HS-27A (cell line): Measurements from ENCODE around the gene GRIA4.

Experiments
- DNase-seq: peaks from one replicate; pipeline ENCODE4 v3.0.0-alpha.2; 2012; ENCODE audit warnings: low read depth, missing footprints

The GRIA4 gene

DNA sequence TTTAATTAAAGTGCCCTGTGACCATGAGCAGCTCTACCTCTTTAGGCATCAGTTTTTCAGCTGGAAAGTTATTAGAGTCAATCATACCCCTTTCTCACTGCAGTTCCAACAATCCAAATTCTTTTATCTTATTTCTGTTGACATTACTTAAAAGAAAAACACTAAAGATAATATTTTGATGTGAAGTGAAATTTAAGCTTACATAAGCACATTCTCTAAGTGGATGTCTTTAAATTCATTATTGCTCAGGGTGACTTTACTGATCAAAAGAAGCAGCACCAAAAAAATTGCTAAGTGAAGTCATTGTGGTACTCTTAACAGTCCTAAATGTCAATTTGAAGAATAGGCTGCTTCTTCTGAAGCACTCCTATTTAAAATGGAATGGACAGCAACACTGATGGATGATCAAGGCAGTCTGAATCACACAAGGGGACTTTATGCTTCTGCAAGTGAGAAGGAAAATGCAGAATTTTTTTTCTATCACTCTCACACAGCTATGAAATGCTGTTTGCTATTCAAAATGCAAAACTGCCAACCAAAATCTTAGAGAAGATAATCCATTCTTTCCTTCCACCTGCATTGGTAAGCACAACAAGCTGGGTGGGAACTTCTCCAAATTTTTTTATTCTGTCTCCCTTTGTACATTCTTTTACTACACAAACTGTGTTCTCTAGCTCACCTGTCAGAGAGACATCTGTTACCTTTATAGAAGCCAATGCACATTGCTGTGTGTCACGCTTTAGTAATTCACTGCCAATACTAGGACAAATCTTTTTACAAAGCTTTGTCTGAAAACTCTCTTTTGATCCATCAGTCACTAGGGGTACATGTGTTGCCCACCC lies 179.9 kb downstream of the GRIA4 start:
- no peak for DNase-seq

DNA sequence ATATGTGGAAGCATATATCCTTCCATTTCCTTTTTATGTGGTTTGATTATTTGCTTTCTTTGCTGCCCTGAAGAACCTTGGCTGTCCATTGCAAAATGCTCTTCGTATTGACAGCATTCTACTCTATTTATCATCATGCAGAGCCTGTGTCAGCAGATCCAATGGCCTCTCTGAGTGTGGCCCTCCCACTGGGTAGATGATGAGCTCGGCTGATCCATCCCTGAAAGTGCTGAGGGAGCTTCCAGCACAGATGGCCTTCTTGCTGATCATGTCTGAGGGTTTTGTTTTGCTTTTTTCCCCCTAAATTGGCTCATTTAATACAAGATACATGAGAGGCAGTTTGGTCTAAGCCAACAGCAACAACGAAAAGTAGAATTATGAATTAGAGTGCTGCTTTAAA lies 181.0 kb downstream of the GRIA4 start:
- no peak for DNase-seq

DNA sequence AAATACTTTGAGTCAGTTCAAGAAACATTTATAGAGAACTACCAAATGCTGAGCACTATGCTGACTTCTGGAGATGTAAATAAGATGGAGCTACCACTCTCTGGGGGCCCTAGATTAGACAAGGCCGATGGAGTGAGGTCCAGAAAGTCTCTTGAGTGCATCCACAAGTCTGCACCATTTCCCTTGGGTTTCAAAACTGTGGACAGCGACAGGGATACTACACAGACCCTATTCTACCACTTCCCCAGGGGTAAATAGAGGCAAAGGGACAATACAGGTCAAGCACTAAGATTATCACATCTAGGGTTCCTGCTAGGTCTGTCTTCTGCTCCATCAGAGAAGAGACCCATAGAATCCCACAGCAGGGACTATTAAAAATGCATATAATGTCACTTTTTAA lies 183.2 kb downstream of the GRIA4 start:
- DNase-seq = no peak

DNA sequence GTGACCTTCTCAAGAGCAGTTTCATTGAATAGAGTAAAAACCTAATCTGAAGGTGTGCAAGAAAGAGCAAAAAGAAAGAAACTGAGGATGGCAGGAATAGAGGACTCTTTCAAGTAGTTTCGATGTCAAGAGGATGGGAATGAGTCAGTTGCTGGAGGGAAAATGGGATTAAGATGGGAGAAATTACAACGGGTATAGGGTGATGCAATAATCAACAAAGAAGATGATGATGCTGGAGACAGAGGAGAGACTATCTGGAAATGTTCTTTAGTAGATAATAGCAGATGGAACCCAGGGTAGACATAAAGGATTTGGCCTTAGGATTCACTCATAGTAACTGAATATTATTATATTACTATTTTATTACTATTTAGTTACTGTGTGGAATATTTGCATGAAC lies 189.4 kb downstream of the GRIA4 start:
- no peak for DNase-seq

DNA sequence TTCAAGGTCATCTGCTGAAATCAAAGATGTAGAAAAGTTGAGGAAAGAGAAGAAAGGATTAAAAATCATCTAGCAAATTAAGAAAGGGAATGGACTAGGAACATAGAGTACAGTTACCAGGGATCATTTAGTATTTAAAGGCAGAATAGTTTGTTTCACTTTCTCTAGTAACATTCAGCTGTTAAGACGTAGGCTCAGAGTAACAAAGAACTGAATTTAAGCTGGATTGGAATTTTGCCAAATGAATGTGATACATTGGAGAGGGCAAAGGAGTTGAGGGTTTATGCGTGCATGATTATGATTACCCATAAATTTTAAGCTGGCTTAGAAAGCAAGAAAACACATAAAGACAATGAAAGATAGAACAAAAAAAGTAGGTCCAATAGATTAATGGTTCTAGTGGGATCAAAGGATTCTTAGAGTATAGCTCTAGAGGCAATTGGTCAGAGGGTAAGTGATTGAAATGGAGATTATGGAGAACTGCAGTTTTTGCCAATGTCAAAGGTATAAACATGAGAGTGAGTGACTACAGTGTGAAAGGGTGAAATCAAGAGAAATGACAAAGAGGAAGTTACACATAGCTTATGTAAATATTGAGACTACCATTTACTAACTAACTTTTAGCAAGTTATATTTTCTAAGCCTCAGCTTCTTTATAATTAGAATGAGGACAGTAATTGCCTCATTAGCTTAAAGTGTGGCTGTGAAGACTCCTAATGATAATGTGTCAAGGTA lies 190.0 kb downstream of the GRIA4 start:
- DNase-seq = no peak

DNA sequence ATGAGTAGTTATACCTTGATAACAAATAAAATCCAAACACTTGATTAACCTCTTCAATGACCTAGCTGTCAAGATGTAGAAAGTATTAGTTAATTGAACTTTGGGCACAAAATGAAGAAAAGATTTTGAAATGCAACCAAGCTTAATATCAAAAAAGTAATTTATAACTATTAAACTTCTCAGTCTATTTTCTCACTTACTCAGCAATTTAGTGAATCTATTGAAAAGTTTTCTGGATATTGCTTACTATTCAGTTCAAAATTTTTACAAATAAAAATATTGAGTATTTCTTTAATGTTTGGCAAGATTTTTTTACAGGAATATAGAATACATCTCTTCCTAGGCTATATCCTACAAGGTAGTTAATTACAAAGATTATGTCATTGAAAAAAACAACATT lies 192.5 kb downstream of the GRIA4 start:
- no peak for DNase-seq

DNA sequence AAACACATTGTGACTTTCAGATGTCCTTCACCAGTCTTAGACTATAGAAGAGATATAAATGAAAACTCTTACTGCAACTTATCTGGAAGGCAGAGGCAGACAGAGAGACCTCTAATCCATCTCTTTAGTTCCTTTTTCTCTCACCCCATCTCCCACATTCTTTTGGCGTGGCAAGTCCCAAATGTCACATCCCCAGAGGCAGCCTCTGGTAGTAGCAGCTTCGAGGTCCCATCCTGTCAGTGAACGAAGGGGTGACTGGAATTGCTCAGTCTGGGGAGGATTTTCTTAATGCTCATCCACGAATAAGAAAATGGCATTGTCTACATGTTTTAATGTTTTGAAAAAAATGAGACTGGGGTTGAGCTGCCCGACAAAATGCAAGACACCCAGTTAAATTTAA lies 201.4 kb downstream of the GRIA4 start:
- no peak for DNase-seq

DNA sequence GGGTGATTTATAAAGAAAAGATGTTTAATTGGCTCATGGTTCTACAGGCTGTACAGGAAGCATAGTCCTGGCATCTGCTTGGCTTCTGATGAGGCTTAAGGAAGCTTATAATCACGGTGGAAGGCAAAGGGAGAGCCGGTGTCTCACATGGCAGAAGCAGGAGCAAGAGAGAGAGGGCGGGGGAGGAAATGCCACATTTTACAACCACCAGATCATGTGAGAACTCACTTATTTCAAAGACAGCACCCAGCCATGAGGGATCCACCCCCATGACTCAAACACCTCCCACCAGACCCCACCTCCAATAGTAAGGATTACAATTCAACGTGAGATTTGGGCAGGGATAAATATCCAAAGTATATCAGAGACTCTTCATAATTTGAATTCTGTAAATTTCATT lies 211.5 kb downstream of the GRIA4 start:
- no peak for DNase-seq

DNA sequence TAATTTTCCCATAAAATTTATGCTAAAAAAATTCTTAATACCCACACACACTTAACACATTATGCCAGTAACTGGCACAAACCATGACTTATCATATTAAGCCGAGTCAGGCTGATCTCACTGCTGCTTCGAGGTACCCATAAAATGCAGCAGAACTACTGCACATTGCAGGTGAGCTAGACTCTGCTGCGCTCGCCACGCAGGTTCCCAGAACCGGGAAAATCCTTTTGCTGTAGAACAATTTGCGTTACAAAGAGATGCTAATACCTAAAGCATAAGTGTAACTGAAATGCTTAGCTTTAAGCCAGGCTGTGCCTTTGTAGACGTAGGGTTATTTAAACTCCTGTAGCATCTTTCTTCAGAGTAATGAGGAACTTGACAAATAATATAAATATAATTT lies 211.9 kb downstream of the GRIA4 start:
- DNase-seq = no peak

DNA sequence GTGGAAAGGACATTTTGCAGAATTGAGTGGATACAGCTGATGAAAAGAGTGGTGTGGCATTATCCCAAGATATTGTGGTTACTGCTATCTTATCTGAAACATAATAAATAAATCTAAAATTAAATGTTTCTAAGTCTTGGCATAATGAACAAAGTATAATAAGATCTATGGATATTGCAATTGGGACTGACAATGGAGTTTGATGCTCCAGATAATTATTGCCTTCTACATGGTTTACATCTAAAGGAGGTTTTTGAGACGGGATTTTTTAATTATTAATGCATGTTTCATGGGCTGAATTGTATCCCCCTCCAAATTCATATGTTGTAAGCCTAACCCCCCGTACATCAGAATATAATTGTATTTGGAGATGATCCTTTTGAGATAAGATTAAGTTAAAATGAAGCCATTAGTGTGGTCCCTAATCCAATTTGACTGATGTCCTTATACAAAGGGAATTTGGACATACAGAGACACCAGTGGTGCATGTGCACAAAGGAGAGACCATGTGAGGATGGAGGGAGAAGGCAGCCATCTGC lies 213.7 kb downstream of the GRIA4 start:
- no peak for DNase-seq

DNA sequence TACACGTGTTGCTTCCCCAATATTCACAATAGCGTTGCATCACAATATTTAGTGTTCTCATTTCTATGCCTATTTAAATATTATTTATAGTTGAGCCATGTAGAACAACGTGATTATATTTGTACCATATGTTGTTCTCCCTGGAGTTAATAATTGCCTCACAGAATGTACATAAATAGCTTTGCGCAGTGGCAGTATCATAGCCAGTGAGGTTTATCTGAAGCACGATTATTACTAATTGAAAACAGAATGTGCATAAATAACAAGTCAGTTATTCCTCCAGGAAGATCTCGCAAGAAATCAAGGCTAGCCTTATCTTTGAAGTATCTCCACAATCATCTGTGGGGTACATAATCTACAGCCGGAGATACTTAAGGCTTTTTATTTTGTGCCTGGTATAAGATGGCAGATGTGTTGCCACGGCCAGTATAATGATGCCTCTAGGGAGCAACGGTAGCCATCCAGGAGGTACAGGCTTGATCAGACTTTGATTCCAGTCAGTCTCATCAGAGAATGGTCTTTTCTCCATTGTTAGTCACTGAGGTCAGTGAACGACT lies 214.7 kb downstream of the GRIA4 start:
- DNase-seq = no peak

DNA sequence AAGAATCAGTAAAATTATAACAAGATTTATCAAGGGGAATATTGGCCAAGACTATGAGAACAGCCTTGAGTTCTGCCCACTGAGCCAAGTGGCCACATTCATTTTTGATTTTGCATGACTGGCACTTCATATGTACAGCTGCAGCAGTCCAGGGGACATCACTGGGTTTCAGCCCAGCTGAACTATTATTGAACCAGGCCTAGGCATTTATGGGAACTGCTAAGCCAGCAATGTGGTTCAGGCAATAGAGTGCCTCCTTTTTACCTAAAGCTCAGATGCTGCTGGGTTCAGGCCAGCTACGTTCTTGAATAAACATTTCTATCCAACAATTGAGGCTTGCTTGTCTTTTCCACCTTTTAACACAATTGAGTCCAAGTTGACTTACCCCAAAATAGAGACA lies 215.3 kb downstream of the GRIA4 start:
- DNase-seq = no peak

DNA sequence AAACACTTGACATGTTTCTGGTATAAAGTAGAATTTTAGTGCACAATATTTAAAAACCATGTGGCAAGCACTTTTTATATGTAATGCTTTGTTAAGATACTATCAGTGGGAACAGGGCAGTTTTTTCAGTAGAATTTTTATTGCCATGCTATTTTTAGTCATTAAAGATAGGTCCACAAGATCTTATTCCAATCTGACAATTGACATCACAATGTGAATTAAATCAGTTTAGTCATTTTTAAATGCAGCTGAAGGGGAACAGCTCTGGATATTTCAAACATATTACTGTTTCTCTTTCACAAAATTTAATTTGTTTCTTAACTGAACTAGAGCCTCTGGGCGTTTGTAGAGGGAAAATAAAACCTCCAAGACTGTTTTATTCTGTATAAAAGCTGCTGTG lies 218.0 kb downstream of the GRIA4 start:
- DNase-seq = no peak

DNA sequence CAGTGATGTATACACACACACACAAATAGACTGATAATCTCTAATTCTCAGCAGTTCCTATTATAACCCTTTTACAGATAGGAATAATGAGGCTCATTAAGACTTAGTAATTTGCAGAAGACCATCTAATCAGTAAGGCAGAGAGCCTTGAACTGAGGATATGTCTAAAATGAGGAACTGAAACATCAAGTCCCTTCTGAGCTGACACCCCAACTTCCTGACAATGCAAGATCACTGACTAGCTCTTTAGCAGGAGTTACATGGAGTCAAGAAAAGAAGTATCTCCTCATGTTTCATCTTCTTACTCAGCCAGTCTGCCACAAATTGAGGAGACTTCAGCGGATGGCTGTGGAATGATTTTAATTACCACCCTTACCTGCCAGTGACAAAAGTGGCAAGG lies 219.2 kb downstream of the GRIA4 start:
- DNase-seq = no peak

DNA sequence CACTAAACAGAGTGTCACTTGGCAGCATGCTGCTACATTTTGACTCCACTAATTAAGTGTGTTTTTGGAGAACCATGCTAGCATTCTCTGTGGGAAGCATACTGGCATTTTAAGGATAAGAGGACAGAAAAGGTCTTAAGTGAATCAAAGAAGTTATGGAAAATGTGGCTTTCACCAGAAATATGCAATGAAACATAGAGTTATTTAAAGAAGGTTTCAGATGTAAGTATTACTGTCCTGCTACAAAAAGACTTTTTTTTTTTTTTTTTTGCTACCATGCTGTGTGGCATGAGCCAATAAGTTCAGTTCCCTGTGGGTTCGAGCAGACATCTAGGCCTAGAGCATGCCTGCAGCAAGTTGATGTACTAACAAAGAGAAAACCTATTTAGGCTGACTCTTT lies 224.6 kb downstream of the GRIA4 start:
- no peak for DNase-seq

DNA sequence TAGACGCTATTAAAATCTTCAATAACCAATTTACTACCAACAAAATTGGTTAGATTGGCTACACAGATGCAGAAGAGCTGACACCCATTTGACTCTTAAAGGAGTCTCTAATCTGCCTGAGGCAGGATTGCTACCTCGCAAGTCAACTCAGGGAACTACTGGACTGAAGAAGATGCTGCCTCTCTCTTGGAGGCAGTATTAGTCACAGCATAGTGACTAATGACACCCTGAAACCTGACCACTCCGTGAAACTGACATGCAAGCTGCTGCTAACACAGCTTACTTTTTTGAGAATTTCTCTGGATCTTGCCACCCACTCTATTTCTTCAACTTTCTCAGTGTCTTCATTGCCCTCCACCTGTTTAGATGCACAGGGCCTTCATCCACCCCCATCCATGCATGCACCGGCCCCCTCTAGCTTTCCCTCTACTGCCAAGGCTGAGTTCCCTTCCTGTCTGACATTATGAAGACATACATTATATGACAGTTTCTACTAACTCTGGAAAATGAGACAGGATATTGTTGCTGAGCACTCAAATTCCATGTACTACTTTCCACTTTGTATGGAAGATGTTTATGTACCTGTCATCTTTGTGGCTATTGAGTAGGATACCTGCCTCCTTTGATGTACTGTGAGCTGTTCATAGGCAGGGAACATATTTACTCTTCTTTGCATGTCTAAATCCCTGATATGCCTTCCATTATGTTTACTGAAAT lies 229.0 kb downstream of the GRIA4 start:
- peak; percentile 5 for DNase-seq

DNA sequence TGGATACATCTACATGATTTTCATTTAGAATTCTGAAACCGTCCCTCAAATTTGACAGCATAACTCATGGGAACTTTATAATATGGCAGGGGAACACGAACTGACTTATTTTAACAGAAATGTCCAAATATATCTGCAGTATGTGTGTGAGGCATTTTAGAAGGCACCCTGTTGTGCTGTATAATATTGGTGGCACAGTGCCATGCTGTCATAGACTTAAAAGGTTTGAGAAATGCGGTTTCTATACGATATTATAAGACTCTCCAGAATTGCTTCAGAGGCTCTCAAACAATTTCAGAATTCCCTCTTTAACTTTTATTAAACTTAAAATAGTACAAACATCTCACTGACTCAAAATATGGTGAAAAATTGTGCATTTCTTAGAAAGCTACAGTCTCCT lies 230.5 kb downstream of the GRIA4 start:
- DNase-seq = no peak

DNA sequence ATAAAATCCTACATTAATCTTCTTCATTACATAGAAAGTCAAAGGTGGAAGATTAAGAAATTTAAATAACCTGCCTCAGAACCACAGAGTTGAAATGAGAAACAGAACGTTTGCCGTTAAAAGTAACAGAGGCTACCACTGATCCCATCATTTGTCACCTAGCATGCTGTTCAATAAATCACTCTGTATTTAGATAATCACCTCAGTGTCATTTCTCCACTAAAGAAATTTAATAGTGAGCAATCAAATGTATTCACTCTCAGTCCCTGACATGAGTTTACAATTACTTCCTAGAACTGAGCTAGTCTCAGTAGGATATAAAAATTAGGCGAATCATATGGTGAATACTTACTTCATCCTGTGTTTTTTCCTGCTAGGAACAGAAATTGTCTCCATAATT lies 242.5 kb downstream of the GRIA4 start:
- no peak for DNase-seq

DNA sequence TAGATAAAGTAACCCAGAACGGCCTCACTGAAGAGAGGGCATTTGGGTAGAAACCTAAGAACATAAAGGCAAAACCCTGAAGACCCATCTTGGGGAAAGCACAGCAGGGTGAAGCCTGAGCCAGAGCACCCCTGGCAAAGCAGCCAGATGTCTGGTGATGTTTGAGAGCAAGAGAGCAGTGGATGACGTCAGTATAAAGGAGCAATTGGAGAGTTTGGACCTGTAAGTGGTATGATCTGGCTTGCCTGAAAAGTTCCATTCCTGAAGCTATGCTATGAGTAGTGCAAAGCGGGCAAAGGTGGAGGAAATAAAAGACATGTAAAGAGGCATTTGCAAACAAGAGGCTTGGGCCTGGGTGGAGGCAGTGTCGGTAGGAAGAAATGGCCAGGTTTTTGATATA lies 244.4 kb downstream of the GRIA4 start:
- no peak for DNase-seq

DNA sequence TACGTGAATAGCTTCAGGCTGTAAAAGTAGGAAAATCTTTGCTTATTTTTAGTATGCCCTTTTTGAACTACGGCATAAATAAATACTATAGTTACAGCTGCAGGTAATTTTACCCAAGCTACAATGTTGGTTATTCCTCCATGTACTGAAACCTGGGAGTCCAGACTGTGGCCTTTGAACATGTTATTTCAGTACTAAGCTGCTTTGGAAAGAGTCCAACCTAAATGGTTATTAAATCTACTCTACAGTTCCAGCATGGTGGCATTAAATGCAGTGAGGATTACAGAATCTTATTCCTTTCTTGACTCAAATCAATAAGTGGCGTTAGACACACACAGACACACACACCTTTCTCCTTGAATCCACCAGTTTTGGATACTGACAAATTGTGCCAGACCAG lies 247.1 kb downstream of the GRIA4 start:
- DNase-seq = no peak

DNA sequence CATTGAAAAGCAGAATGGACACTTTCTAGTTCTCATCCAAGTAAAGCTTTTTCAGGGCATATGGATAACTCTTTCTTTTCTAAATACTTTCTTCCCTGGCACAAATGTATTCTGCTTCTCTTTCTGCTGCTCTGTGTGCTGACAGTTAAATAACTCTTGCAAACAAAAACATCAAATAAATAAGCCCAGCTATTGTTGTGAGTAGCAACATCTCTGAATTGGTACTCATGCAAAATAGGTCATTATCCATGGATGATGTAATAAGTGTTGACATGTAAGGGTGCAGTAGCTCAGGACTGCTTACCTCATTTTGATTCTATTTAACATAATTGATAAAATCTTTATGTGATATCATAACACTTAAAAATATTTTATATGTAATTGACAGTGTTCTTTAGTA lies 247.9 kb downstream of the GRIA4 start:
- no peak for DNase-seq

DNA sequence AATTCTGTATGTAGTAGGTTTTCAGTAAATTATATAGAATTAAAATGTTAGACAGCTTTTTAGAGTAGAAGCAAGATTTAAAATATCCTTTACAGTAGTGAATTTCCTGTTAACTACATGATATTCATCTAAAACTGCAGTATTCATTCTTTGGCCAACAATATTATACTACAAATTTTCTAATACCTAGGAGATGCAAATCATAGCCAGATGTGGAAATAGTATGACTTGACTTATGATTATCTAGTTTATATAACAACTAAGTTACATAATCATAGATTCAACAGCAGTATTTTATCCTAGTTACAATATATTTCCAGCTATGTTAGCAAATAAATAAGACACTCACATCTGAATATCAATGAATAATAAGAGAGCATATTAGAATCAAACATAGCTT lies 249.0 kb downstream of the GRIA4 start:
- DNase-seq = no peak

DNA sequence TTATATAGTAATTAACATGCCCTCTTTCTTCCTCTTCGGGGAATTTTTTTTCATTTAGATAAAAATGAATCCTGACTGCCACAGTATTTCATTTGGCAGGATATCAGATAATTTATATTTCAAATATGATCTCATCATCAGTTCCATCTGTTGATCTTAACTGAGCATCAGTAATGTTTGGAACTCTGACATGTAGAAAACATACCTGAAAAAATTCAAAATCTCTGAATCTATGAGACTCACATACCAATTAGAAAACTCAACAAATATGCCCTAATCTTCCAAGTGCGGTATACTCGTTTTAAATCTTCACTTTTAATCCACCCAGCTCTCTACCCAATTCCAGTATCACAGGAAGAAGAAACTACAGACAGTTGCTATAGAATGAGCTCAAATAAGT lies 250.2 kb downstream of the GRIA4 start:
- DNase-seq = no peak
